ENCODE measurements around the gene STARD3. TPM values are rescaled to one million over a fixed set of nuclear protein-coding genes. Genes with fewer than 3 reads are reported as not detected.

The STARD3 gene
- total RNA-seq, 4 donors from 2014 or later = 44.5 to 73.6 (median 53.0) TPM

DNA sequence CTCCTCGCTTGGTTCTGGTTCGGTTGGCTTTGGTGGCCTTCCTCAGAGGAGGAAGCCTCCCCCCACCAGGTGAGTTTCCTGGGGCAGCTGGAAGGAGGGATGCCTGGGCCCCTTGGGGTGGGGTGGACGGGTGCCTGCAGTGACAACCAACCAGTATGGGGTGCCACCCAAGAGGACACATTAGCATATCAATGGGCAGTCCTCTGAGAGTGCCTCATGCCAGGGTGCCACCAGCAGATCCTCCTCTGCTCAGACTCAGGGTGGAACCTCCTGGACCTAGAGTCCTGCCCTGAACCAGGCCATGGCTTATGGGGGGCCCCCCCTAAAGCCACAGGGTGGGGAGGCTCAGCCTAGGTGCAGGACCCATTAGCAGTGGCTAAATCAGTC is 7.5 kb upstream of the STARD3 start:
- H3K27ac ChIP-seq = no peak overlapping the region
- no peak overlapping the region for H3K4me3 ChIP-seq (replicated peaks in 1 of 3)
- H3K36me3 ChIP-seq = no peaks in the 10 kb centered on the region
- TF ChIP-seq POLR2A (IDR thresholded peaks at IDR 0.05) (no peak), CTCF (IDR thresholded peaks at IDR 0.05) (no peak)
- H3K4me1 ChIP-seq = peaks cover 10 to 11% of the 10 kb centered on the region in 2 donors
- WGBS, 2 donors = 71 to 76% methylated on average over 3 of the region's 3 CpGs
- intact Hi-C loops (cut with DNase I) = loop anchor here (5.0 to 10.0 kb wide), 2 partner anchors 58 to 235 kb away; partner anchors contain the start of genes IKZF3, PGAP3 and ZPBP2
- peaks cover 15% of the 10 kb centered on the region for H3K27me3 ChIP-seq
- DNase-seq = no peak
- no peaks in the 10 kb centered on the region for H3K9me3 ChIP-seq

DNA sequence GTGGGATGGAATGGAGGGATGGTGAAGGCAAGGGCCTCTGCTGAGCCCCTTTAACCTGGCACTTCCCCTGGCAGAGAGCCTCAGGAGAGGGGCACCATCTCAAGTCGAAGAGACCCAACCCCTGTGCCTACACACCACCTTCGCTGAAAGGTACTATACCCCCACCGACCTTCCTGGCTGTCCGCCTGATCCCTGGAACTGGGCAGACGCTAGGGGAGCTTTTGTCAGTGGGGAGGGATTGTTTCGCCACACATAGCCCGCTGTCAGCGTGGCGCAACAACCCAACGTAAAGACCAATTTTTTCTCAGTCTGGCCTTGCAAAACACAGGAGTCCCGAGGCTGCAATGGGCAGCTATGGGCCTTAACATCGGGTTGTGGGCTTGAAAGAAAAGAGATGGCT is 7.0 kb upstream of the STARD3 start:
- no peak for DNase-seq
- TF ChIP-seq POLR2A (IDR thresholded peaks at IDR 0.05) = no peak
- TF ChIP-seq CTCF (IDR thresholded peaks at IDR 0.05) = no peak
- no peak overlapping the region for H3K27ac ChIP-seq

GRCh38 chr17:39631403-39631802 is 5.5 kb upstream of the STARD3 start:
- H3K4me1 ChIP-seq = peaks cover 10 to 17% of the 10 kb centered on the region in 2 donors
- WGBS, 2 donors = 20% methylated on average over 6 of the region's 6 CpGs
- no peak overlapping the region for H3K27ac ChIP-seq
- intact Hi-C loops (cut with DNase I) = loop anchor here (5.0 kb wide), 1 partner anchor 111 kb away; no protein-coding TSS in a partner anchor
- no peak overlapping the region for H3K4me3 ChIP-seq (replicated peaks in 1 of 3)
- no peaks in the 10 kb centered on the region for H3K36me3 ChIP-seq
- H3K27me3 ChIP-seq = peaks cover 11% of the 10 kb centered on the region
- TF ChIP-seq POLR2A (IDR thresholded peaks at IDR 0.05) = no peak
- no peak for TF ChIP-seq CTCF (IDR thresholded peaks at IDR 0.05)
- no peak for DNase-seq
- H3K9me3 ChIP-seq = no peaks in the 10 kb centered on the region

More for the DNA sequence above, 7.0 kb upstream of the STARD3 start:
- Histone ChIP-seq H3K9me3 (no peaks in the 10 kb centered on the region), H3K4me1 (peaks cover 10 to 11% of the 10 kb centered on the region in 2 donors), H3K36me3 (no peaks in the 10 kb centered on the region), H3K4me3 (replicated peaks in 1 of 3) (no peak overlapping the region), H3K27me3 (peaks cover 15% of the 10 kb centered on the region)
- 75 to 78% methylated on average over 12 of the region's 12 CpGs for WGBS, 2 donors
- intact Hi-C loops (cut with DNase I) = loop anchor here (5.0 to 10.0 kb wide), 3 partner anchors 57 to 235 kb away; partner anchors contain the start of genes IKZF3, PGAP3 and ZPBP2

GRCh38 chr17:39632153-39632941 is 4.6 kb upstream of the STARD3 start:
- H3K4me3 ChIP-seq (replicated peaks in 1 of 3) = no peak overlapping the region
- no peak for TF ChIP-seq POLR2A (IDR thresholded peaks at IDR 0.05)
- no peak for TF ChIP-seq CTCF (IDR thresholded peaks at IDR 0.05)
- 48 to 56% methylated on average over 13 of the region's 13 CpGs for WGBS, 2 donors
- H3K27ac ChIP-seq = no peak overlapping the region
- H3K9me3 ChIP-seq = no peaks in the 10 kb centered on the region
- H3K36me3 ChIP-seq = no peaks in the 10 kb centered on the region
- peaks cover 1 to 12% of the 10 kb centered on the region in 2 donors for H3K4me1 ChIP-seq
- intact Hi-C loops (cut with DNase I) = loop anchor here (5.0 kb wide), 1 partner anchor 110 kb away; no protein-coding TSS in a partner anchor
- H3K27me3 ChIP-seq = peaks cover 1% of the 10 kb centered on the region
- no peak for DNase-seq
